ENCODE results near the gene WWOX.

DNA sequence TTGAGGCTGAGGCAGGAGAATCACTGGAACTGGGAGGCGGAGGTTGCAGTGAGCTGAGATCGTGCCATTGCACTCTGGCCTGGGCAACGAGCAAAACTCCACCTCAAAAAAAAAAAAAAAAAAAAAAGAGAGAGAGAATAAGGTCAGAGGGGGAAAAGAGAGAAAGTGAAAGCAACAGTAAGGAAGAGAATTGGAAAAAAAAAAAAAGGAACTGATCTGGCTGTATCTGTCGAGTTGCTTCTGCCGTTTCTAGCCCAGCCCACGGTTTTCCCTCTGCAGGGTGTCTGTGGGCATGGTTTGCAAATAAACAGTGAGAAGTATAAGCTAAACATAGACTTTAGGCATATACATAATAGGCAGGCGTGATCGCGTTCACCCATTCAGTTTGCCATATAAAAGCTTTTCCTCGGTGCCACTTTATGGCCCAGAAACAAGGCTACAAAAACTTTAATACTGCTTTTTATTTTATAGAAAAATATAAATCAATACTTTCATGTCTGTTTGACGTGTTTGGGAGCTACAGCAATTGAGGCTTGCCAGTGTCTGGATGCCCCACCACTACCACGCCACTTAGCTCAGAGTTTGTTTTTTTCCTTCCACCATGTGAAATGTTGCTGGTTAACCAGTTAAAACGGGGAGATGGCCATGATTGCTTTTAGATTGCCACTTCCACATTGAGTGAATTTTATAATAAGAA, 1064.4 kb downstream of the WWOX start:
- TF ChIP-seq, protein P1, sequence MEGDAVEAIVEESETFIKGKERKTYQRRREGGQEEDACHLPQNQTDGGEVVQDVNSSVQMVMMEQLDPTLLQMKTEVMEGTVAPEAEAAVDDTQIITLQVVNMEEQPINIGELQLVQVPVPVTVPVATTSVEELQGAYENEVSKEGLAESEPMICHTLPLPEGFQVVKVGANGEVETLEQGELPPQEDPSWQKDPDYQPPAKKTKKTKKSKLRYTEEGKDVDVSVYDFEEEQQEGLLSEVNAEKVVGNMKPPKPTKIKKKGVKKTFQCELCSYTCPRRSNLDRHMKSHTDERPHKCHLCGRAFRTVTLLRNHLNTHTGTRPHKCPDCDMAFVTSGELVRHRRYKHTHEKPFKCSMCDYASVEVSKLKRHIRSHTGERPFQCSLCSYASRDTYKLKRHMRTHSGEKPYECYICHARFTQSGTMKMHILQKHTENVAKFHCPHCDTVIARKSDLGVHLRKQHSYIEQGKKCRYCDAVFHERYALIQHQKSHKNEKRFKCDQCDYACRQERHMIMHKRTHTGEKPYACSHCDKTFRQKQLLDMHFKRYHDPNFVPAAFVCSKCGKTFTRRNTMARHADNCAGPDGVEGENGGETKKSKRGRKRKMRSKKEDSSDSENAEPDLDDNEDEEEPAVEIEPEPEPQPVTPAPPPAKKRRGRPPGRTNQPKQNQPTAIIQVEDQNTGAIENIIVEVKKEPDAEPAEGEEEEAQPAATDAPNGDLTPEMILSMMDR (conservative IDR thresholded peaks at IDR 0.05 in 1 of 2, IDR thresholded peaks at IDR 0.05 in 1 of 2; ENCODE audit: extremely low read depth in 1 of 2, insufficient read depth in 1 of 2, low read depth in 1 of 2, low read length in 2 of 2) = no peak
- no peak for TF ChIP-seq EZH2 (IDR thresholded peaks at IDR 0.05; ENCODE audit: borderline replicate concordance, low read length)

Measured in mammary epithelial cell (primary cell).